NCI-H69 (cell line): ENCODE data around the gene PLVAP.

Source experiments
- DNase-seq: peaks from one replicate; lab custom pipeline; 2025; lab: John Stamatoyannopoulos, UW

PLVAP gene

GRCh38 chr19:17357078-17357666 lies 20.0 kb downstream of the PLVAP start:
- no peak for DNase-seq

- DNase-seq = no peak
Observed at GRCh38 chr19:17353386-17353785, 23.8 kb downstream of the PLVAP start.

GRCh38 chr19:17352608-17353280 lies 24.4 kb downstream of the PLVAP start:
- DNase-seq = peak; percentile 27

- DNase-seq = peak; percentile 23
Observed at GRCh38 chr19:17351815-17352435, 25.2 kb downstream of the PLVAP start.

GRCh38 chr19:17348700-17349099 lies 28.4 kb downstream of the PLVAP start:
- DNase-seq = peak; percentile 89

GRCh38 chr19:17347877-17348276 lies 29.3 kb downstream of the PLVAP start:
- no peak for DNase-seq

- DNase-seq = no peak
Observed at GRCh38 chr19:17347361-17347760, 29.8 kb downstream of the PLVAP start.

GRCh38 chr19:17346109-17346671 lies 31.0 kb downstream of the PLVAP start:
- peak; percentile 75 for DNase-seq

GRCh38 chr19:17341845-17342244 lies 35.3 kb downstream of the PLVAP start:
- DNase-seq = no peak

GRCh38 chr19:17341386-17341785 lies 35.8 kb downstream of the PLVAP start:
- no peak for DNase-seq

GRCh38 chr19:17340871-17341357 lies 36.2 kb downstream of the PLVAP start:
- DNase-seq = no peak

GRCh38 chr19:17340302-17340870 lies 36.8 kb downstream of the PLVAP start:
- DNase-seq = no peak

- no peak for DNase-seq
Observed at GRCh38 chr19:17339088-17339741, 37.9 kb downstream of the PLVAP start.

- DNase-seq = no peak
Observed at GRCh38 chr19:17338433-17339078, 38.6 kb downstream of the PLVAP start.

GRCh38 chr19:17337675-17338432 lies 39.3 kb downstream of the PLVAP start:
- DNase-seq = peak; percentile 60

- DNase-seq = peak; percentile 100
Observed at GRCh38 chr19:17336872-17337674, 40.1 kb downstream of the PLVAP start, which contains the start of gene GTPBP3. Gene GTPBP3 (plus strand): TSS chr19:17337553. CDS start chr19:17337612, 59 bp downstream.

GRCh38 chr19:17335575-17335974 lies 41.6 kb downstream of the PLVAP start:
- peak; percentile 47 for DNase-seq

GRCh38 chr19:17334414-17335409 lies 42.4 kb downstream of the PLVAP start, which contains the start of gene ANO8:
Gene ANO8 (minus strand): TSS chr19:17334855. CDS start chr19:17334670, 185 bp downstream.
- DNase-seq = peak; percentile 99
